Glutamatergic neuron (in vitro differentiated cells): ENCODE data around the gene RAET1L. TPM values are rescaled to one million over a fixed set of nuclear protein-coding genes. Genes with fewer than 3 reads are reported as not detected.
"Not testable (repeated sequence)": the region's sequence is repeated elsewhere in the genome, so short reads cannot be mapped to it uniquely, and the experiment has no call there.

Experiments
- DNase-seq: peaks from one replicate; pipeline ENCODE4 v3.0.0; 2022
- H3K27ac Mint-ChIP-seq: one replicate; pipeline ENCODE4 v1.8.0; 2020; ENCODE audit warnings: mild to moderate bottlenecking, mixed read lengths, inconsistent platforms; ENCODE audit not compliant: unreplicated experiment
- H3K27me3 Mint-ChIP-seq: one replicate; pipeline ENCODE4 v1.8.0; 2020; ENCODE audit warnings: mild to moderate bottlenecking, moderate library complexity, mixed read lengths, inconsistent platforms; ENCODE audit not compliant: unreplicated experiment
- H3K36me3 Mint-ChIP-seq: one replicate; pipeline ENCODE4 v1.8.0; 2020; ENCODE audit warnings: mild to moderate bottlenecking, mixed read lengths, inconsistent platforms; ENCODE audit not compliant: unreplicated experiment
- H3K4me1 Mint-ChIP-seq: one replicate; pipeline ENCODE4 v1.8.0; 2020; ENCODE audit warnings: mild to moderate bottlenecking, low read depth, mixed read lengths, inconsistent platforms; ENCODE audit not compliant: unreplicated experiment
- H3K4me3 Mint-ChIP-seq: one replicate; pipeline ENCODE4 v1.8.0; 2020; ENCODE audit warnings: mild to moderate bottlenecking, mixed read lengths, inconsistent platforms; ENCODE audit not compliant: unreplicated experiment
- H3K9me3 Mint-ChIP-seq: one replicate; pipeline ENCODE4 v1.8.0; 2020; ENCODE audit warnings: mild to moderate bottlenecking, moderate library complexity, mixed read lengths, inconsistent platforms; ENCODE audit not compliant: unreplicated experiment
- CTCF ChIP-seq: fragments of 200-600 bp; sonication (generic); IDR thresholded peaks from one replicate; pipeline ENCODE4 v1.5.0; 2021; ENCODE audit not compliant: partially characterized antibody, unreplicated experiment
- total RNA-seq: library from RNA; stranded (reverse); fragmentation: NEBNext Ultra II Directional; extraction: Animal tissue kit (Norgen Biotek cat#: 25700); gene quantifications from one replicate; pipeline ENCODE4 v1.2.1, GENCODE V29; 2021; ENCODE audit not compliant: unreplicated experiment

The RAET1L gene
- total RNA-seq, 1 donor from 2014 or later: not detected

- H3K4me1 Mint-ChIP-seq, H3K27ac Mint-ChIP-seq, DNase-seq, H3K9me3 Mint-ChIP-seq, H3K36me3 Mint-ChIP-seq: not testable (repeated sequence)
- H3K27me3 Mint-ChIP-seq: peaks cover 34% of the 10 kb centered on the region
- H3K4me3 Mint-ChIP-seq: peak overlapping the region; percentile 83
These were observed 11.3 kb downstream of the RAET1L start for GRCh38 chr6:150013785-150014622.

GRCh38 chr6:150012846-150013784 lies 12.2 kb downstream of the RAET1L start:
- peaks cover 36% of the 10 kb centered on the region for H3K27me3 Mint-ChIP-seq
- DNase-seq, H3K4me3 Mint-ChIP-seq, H3K4me1 Mint-ChIP-seq, H3K27ac Mint-ChIP-seq, H3K9me3 Mint-ChIP-seq, H3K36me3 Mint-ChIP-seq: not testable (repeated sequence)

- Mint-ChIP-seq H3K9me3 (peaks cover 2% of the 10 kb centered on the region), H3K36me3 (no peaks in the 10 kb centered on the region), H3K4me1 (no peaks in the 10 kb centered on the region), H3K27ac (no peak overlapping the region), H3K4me3 (no peak overlapping the region), H3K27me3 (peaks cover 25% of the 10 kb centered on the region)
- no peak for TF ChIP-seq CTCF
- no peak for DNase-seq
These were observed 16.7 kb downstream of the RAET1L start for GRCh38 chr6:150008588-150008987.

GRCh38 chr6:150006961-150007464 lies 18.3 kb downstream of the RAET1L start:
- Mint-ChIP-seq H3K4me3 (peak overlapping the region; percentile 57), H3K27me3 (peaks cover 23% of the 10 kb centered on the region), H3K4me1 (no peaks in the 10 kb centered on the region), H3K9me3 (peaks cover 5% of the 10 kb centered on the region), H3K36me3 (no peaks in the 10 kb centered on the region), H3K27ac (no peak overlapping the region)
- DNase-seq: no peak
- peak; percentile 66 for TF ChIP-seq CTCF

GRCh38 chr6:150005761-150006651 lies 19.3 kb downstream of the RAET1L start:
- Mint-ChIP-seq H3K4me1 (no peaks in the 10 kb centered on the region), H3K27ac (no peak overlapping the region), H3K27me3 (peaks cover 22% of the 10 kb centered on the region), H3K9me3 (peaks cover 5% of the 10 kb centered on the region), H3K36me3 (no peaks in the 10 kb centered on the region), H3K4me3 (peak overlapping the region; percentile 95)
- TF ChIP-seq CTCF: no peak
- DNase-seq: no peak
